Measurements from ENCODE around the gene ZNF782.

DNA sequence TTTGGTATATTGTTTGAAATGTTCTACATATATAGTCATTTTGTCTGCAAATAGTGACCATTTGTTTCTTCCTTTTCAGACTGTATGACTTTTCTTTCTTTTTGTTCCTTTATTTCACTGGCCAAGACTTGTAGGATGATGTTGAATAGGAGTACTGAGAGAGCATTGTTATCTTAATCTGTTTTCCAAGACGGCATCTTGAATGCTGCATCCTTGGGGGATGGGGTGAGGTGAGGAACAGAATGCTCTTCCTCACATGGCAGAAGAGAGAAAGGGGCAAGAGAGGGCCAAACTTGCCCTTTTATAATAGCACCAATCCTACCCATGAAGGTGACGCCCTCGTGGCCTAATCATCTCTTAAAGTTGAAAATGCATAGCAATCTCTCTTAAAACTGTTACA, 72.8 kb downstream of the ZNF782 start:
- TF ChIP-seq, protein P1, sequence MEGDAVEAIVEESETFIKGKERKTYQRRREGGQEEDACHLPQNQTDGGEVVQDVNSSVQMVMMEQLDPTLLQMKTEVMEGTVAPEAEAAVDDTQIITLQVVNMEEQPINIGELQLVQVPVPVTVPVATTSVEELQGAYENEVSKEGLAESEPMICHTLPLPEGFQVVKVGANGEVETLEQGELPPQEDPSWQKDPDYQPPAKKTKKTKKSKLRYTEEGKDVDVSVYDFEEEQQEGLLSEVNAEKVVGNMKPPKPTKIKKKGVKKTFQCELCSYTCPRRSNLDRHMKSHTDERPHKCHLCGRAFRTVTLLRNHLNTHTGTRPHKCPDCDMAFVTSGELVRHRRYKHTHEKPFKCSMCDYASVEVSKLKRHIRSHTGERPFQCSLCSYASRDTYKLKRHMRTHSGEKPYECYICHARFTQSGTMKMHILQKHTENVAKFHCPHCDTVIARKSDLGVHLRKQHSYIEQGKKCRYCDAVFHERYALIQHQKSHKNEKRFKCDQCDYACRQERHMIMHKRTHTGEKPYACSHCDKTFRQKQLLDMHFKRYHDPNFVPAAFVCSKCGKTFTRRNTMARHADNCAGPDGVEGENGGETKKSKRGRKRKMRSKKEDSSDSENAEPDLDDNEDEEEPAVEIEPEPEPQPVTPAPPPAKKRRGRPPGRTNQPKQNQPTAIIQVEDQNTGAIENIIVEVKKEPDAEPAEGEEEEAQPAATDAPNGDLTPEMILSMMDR (IDR thresholded peaks at IDR 0.05; ENCODE audit: low read depth, low read length, poor library complexity, severe bottlenecking) = no peak
- TF ChIP-seq EZH2phosphoT487 (IDR thresholded peaks at IDR 0.05; ENCODE audit: borderline replicate concordance, low read length) = no peak
